GM15510 (cell line): ENCODE measurements around the gene NLRX1.

ENCODE experiments used
- POLR2A ChIP-seq: IDR thresholded peaks from 3 replicates; pipeline ENCODE4 v1.6.1; 2011; ENCODE audit warnings: borderline replicate concordance; ENCODE audit not compliant: insufficient read length; ENCODE audit errors: extremely low read depth

NLRX1 gene

GRCh38 chr11:119149018-119149785, 19.3 kb upstream of the NLRX1 start, which contains the start of gene ABCG4:
Gene ABCG4, plus strand, starts transcription at chr11:119149052. Its CDS starts 914 bp downstream, at chr11:119149966.
- TF ChIP-seq POLR2A, result no peak

GRCh38 chr11:119149786-119150275, 18.7 kb upstream of the NLRX1 start:
- no peak for TF ChIP-seq POLR2A

- no peak for TF ChIP-seq POLR2A
Observed at GRCh38 chr11:119152043-119152442, 16.5 kb upstream of the NLRX1 start.

- no peak for TF ChIP-seq POLR2A
Observed at GRCh38 chr11:119152604-119153003, 15.9 kb upstream of the NLRX1 start.

GRCh38 chr11:119153049-119153818, 15.3 kb upstream of the NLRX1 start:
- no peak for TF ChIP-seq POLR2A

GRCh38 chr11:119154178-119154577, 14.3 kb upstream of the NLRX1 start:
- TF ChIP-seq POLR2A, result no peak

- no peak for TF ChIP-seq POLR2A
Observed at GRCh38 chr11:119155733-119156492, 12.6 kb upstream of the NLRX1 start.

GRCh38 chr11:119156496-119156895, 12.0 kb upstream of the NLRX1 start:
- no peak for TF ChIP-seq POLR2A

GRCh38 chr11:119157063-119157462, 11.5 kb upstream of the NLRX1 start:
- no peak for TF ChIP-seq POLR2A

- no peak for TF ChIP-seq POLR2A
Observed at GRCh38 chr11:119158467-119158866, 10.1 kb upstream of the NLRX1 start.

- no peak for TF ChIP-seq POLR2A
Observed at GRCh38 chr11:119160151-119160550, 8.4 kb upstream of the NLRX1 start.

GRCh38 chr11:119161871-119162270, 6.7 kb upstream of the NLRX1 start:
- TF ChIP-seq POLR2A, result no peak

GRCh38 chr11:119166368-119167076, 2.0 kb upstream of the NLRX1 start:
- no peak for TF ChIP-seq POLR2A

GRCh38 chr11:119167933-119168332, 592 bp upstream of the NLRX1 start:
- TF ChIP-seq POLR2A, result no peak
